Neuron (in vitro differentiated cells): ENCODE results near the gene FAM156B.
"Not testable (repeated sequence)": the region's sequence is repeated elsewhere in the genome, so short reads cannot be mapped to it uniquely, and the experiment has no call there.

Experiments
- H2AFZ ChIP-seq: one replicate; pipeline ENCODE4 v1.6.1; 2013; ENCODE audit warnings: low read depth, mild to moderate bottlenecking, inconsistent platforms, low read length, moderate library complexity
- H3K27me3 ChIP-seq: one replicate; pipeline ENCODE4 v1.6.1; 2013; ENCODE audit warnings: low read length; ENCODE audit not compliant: insufficient read depth
- H3K36me3 ChIP-seq: one replicate; pipeline ENCODE4 v1.6.1; 2013; ENCODE audit warnings: low read length; ENCODE audit not compliant: insufficient read depth
- H3K4me1 ChIP-seq: one replicate; pipeline ENCODE4 v1.6.1; 2013; ENCODE audit warnings: low read length; ENCODE audit not compliant: insufficient read depth
- H3K4me3 ChIP-seq: 2 replicates; pipeline ENCODE4 v1.5.1; 2013; ENCODE audit warnings: mild to moderate bottlenecking, low read length, moderate library complexity
- H3K9me3 ChIP-seq: one replicate; pipeline ENCODE4 v1.6.1; 2013; ENCODE audit warnings: low read length

The FAM156B gene, protein sequence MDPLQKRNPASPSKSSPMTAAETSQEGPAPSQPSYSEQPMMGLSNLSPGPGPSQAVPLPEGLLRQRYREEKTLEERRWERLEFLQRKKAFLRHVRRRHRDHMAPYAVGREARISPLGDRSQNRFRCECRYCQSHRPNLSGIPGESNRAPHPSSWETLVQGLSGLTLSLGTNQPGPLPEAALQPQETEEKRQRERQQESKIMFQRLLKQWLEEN

DNA sequence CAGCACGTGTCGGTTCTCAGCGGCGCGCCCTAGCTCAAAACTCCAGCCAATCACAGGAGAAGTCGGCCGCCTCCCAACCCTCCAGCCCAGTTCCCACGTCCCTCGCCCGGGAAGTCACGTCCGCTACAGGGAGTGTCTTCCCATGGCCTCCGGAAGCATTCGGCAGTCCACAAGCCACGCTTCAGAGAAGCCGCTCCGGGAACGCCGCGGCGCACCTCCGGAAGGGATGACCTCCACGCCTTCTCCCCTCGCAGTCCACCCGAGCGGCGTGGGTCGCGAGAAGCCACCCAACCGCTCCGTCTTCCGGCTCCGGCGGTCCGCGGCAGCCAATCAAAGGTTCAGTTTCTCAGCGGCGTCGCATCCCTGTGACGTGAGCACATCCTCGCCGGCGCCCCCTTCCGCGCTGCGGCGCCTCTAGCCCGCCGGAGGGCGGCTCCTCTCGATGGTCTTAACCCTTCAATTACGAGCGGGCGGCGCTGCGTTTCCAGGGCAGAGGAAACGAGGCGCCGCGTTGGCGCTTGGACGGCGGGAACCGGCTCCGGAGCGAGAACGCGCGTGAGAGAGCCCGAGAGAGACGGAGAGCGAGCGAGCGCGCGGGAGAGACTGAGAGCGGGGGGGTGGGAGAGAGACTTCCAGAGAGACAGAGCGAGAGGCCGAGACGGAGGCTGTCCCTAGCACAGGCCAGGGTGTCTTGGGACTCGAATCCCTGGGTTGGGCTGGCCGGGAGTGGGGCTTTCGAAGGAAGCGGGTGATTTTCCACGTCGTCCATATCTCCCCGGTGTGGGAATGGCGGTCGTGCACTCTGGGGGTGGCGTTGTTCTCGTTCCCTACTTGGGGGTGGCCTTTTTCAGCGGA is at the start of gene FAM156B:
Gene FAM156B (plus strand): TSS at position 476 of the 855 bp plus-strand sequence. CDS start 9,896 bp downstream, outside the sequence.
- not testable (repeated sequence) for H3K36me3 ChIP-seq, H2AFZ ChIP-seq, H3K4me1 ChIP-seq, H3K4me3 ChIP-seq, H3K9me3 ChIP-seq, H3K27me3 ChIP-seq

DNA sequence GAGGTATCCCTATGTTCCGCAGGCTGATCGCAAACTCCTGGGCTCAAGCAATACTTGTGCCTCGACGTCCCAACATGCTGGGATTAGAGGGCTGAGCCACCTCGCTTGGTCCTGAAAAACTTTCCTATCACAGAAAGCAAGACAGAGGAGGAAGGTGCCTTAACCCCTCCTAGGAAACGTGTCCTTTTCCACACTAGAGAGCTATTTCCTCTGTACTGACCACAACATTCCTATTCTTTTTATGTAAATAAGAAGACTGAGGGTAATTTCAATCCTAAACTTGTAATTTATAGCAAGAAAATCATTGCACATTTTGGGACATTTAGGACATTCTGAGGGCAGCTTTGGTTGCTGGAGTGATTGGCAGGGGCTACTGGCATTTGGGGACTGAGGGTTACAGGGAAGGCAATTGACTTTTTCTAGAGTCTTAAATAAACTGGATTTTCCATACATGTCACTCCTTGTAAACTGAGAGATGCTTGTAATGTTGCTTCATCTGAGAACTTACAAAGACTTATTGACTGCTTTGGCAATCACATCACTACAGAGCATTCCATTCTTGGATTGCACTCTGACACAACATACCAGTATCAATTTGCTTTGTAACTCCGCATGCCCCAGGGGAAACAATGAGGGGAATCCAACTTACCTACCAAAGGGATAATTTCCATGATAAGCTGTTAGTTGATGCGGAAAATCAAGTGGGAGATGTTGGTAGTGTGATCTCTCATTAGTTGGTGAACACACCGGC is 44.8 kb upstream of the FAM156B start:
- Histone ChIP-seq H3K9me3 (no peaks in the 10 kb centered on the region), H2AFZ (no peak overlapping the region), H3K4me3 (no peak overlapping the region), H3K27me3 (peaks cover 3% of the 10 kb centered on the region), H3K36me3 (no peaks in the 10 kb centered on the region), H3K4me1 (no peaks in the 10 kb centered on the region)

DNA sequence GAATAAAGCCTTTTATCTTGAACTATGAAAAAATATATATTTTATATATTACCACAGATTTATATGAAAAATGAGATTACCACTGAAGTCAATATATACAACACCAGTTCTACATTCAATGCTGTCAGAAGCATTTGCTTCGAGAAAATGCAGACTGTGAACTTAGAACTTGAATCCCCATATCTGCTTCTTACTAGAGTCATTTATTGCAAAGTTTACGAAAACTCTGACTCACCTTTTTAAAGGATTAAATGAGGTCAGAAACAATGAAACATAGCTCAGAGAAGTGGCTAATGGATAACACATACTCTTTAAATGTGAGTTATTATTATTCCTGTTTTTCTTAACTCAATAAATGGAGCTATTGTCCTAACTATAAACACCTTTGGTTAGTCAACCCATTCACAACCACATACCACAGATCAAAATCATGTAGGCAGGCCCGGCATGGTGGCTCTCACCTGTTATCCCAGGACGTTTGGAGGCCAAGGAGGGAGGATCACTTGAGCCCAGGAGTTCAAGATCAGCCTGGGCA is 40.1 kb upstream of the FAM156B start:
- H3K9me3 ChIP-seq, H2AFZ ChIP-seq, H3K36me3 ChIP-seq, H3K4me1 ChIP-seq, H3K27me3 ChIP-seq, H3K4me3 ChIP-seq: not testable (repeated sequence)

DNA sequence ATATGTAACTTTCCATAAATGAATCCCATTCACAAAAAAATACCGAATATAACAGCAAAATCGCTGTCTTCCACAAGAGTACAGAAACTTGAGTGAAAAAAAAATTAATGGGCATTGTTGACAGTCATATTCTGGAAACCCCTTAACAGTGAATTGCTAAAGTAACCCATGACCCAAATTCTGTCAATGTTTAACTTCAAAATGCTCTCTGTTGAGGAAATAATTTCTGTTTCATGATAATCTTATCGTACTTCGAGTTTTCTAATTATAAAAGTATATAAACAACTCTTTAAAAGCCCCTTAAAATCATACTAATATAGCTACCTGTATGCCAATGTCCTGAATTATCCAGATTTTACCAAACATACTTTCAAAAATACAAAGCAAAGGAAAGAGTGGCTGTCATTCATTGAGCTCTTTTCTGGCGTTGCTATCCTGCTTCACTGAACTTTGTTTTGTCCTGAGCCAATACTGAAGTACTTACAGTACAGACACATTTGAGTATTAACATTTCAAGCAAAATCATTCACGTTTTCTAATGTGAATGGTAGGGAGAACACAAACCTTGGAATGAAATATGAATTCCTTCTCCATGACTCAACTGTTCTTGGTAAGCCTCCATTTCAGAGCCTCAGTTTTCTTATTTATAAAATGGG is 31.7 kb upstream of the FAM156B start:
- Histone ChIP-seq H2AFZ (no peak overlapping the region), H3K4me3 (no peak overlapping the region), H3K36me3 (no peaks in the 10 kb centered on the region), H3K9me3 (no peaks in the 10 kb centered on the region), H3K4me1 (no peaks in the 10 kb centered on the region), H3K27me3 (peaks cover 13% of the 10 kb centered on the region)

DNA sequence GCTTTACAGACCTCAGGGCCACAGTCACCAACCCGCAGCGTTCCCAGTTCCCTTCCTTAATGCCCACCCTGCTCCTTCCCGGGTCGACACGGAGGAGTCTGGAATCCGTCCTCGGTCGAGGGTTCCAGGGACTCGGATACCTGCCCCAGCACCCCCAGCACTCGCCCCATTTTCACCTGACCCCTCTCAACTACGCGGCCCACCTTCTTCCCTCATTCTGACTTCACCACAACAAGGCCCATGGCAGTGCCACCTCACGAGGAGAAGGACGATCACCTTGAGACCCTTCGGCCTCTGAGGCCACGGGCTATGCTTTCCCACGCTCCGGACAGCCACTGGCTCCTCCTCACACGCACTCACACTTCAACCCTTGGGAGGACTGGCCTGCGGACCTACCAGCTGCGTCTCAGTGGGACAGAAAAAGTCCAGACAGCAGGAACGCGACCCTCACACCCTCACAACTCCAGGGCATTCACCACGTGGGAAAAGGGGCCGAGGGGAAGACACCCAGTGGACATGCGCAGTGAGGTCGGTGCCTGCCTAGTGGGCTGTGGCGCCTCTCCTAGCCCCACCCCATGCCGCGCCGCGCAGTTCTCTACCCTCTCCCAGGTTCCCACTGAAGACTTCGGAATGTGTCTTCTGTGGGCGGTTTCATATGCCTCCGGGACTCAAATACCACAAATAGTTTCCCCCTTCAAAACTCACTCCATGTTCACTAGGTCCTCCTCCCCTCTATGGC is 29.4 kb upstream of the FAM156B start, which contains the start of gene XAGE3:
Gene XAGE3 (minus strand): TSS at position 474 of the 739 bp plus-strand sequence. CDS start 950 bp downstream, outside the sequence.
- H3K9me3 ChIP-seq, result no peaks in the 10 kb centered on the region
- no peaks in the 10 kb centered on the region for H3K4me1 ChIP-seq
- no peak within 1 kb of the TSS for H2AFZ ChIP-seq
- H3K27me3 ChIP-seq, result peaks cover 15% of the 10 kb centered on the region
- no peaks in the 10 kb centered on the region for H3K36me3 ChIP-seq
- no peak within 1 kb of the TSS for H3K4me3 ChIP-seq

DNA sequence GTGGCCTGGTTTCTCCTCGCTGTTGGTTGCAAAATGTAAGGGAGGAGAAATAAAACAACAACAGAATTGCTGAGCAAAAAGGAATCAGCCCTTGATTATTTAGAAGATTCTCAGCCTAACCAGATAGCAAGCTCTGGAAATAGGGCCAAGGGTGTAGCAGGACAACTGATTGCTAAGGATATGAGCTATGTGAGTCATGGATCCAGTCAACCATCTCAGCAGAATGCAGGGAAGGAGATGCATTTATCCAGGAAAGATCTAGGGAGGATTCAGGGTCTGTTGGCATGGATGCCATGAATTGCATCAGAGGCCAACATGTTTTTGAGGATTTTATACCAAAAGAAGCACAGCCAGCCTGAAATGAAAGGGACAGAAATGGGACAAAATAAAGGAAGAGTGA is 27.1 kb upstream of the FAM156B start:
- H3K4me1 ChIP-seq, result no peaks in the 10 kb centered on the region
- no peaks in the 10 kb centered on the region for H3K36me3 ChIP-seq
- H3K27me3 ChIP-seq, result peaks cover 14% of the 10 kb centered on the region
- no peaks in the 10 kb centered on the region for H3K9me3 ChIP-seq
- no peak overlapping the region for H3K4me3 ChIP-seq
- no peak overlapping the region for H2AFZ ChIP-seq

DNA sequence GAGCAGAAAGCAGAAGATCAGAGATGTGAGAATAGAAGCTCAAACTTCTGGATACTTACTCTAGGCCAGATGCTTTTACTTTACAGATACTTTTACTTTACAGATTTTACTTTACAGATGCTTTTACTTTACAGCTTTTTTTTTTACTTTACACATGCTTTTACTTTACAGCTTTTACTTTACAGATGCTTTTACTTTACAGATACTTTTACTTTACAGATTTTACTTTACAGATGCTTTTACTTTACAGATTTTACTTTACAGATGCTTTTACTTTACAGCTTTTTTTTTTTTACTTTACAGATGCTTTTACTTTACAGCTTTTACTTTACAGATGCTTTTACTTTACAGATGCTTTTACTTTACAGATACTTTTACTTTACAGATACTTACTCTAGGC is 23.3 kb upstream of the FAM156B start:
- H2AFZ ChIP-seq, H3K4me1 ChIP-seq, H3K36me3 ChIP-seq, H3K4me3 ChIP-seq, H3K9me3 ChIP-seq: not testable (repeated sequence)
- H3K27me3 ChIP-seq, result peaks cover 13% of the 10 kb centered on the region

DNA sequence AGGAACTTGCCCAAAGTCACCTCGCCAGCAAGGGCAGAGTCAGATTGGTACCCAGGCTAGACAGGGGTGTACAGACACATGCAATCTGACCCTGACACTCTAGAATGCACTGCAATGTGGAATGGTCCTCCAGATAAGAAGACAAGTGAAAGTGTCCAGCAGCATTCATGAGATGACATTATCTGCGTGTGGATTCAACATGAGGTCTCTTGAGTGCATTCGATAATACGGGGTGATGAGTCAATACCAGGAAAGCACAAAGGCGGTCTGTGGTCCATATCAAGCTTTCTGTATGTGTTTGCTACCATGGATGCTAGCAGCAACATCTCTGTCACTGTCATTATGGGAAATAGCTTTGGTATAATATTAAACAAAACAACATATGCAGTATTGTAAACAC is 22.5 kb upstream of the FAM156B start:
- H3K9me3 ChIP-seq, result no peaks in the 10 kb centered on the region
- no peak overlapping the region for H3K4me3 ChIP-seq
- H3K27me3 ChIP-seq, result peaks cover 10% of the 10 kb centered on the region
- no peaks in the 10 kb centered on the region for H3K36me3 ChIP-seq
- no peak overlapping the region for H2AFZ ChIP-seq
- no peaks in the 10 kb centered on the region for H3K4me1 ChIP-seq

DNA sequence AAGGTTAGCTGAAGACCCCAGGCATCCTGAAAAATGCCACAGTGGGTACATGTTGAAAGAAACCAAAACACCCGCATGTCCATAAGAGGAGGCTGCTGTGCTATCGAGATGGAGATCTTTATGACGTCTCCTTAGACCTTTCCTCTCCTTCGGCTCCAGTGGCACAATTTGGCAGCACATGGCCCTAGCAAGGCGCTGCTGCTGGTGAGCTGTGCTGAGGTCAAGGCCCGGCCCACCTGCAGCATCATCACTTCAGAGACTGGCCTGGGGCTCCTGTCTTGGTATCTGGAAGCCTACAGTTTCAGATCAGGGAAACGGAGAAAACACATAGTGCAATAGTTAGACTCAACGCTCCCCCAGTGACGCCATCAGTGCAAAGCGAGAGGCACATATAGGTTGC is 21.7 kb upstream of the FAM156B start:
- not testable (repeated sequence) for H3K9me3 ChIP-seq, H3K4me1 ChIP-seq, H3K36me3 ChIP-seq, H3K4me3 ChIP-seq, H2AFZ ChIP-seq
- H3K27me3 ChIP-seq, result peaks cover 10% of the 10 kb centered on the region

DNA sequence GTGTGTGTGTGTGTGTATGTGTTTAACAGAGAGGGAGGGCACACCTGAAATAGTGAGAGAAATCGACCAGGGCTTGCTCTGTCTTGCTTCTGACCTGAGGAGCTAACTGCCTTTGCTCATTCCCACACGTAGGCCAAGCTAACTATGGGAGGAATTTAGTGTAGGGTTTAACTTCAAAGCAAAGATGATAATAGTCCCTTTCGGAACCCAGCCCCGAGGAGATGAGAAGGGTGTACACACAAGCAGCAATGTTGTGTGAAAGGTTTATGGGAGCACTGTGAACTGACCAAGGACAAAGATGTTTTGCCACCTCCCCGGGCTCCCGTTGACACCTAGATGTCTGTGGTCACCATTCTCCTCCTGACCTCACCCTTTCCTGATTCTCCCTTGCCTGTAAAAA is 20.7 kb upstream of the FAM156B start:
- not testable (repeated sequence) for H3K4me1 ChIP-seq, H2AFZ ChIP-seq, H3K36me3 ChIP-seq, H3K4me3 ChIP-seq, H3K9me3 ChIP-seq
- H3K27me3 ChIP-seq, result peaks cover 10% of the 10 kb centered on the region

DNA sequence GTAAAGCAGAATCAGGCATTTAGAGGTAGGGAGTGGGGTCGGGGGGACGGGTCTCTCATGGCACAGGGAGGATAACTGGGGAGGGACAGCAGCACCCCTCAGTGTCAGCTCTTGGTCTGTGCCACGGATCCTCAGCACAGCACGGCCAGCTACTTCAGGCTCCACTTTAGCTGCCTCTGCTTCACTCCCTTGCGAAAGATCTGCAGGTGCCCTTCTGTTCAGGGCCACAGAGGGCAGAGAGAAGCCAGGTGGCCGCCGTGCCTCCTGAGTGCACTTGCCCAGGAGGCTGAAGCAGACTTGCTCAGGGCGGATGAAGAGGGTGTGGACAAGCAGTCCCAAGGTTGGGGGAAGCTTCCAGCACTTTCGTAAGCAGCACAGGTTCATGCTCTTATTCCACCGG is 9.7 kb upstream of the FAM156B start:
- not testable (repeated sequence) for H3K27me3 ChIP-seq, H3K36me3 ChIP-seq, H3K4me1 ChIP-seq, H3K9me3 ChIP-seq, H2AFZ ChIP-seq, H3K4me3 ChIP-seq

DNA sequence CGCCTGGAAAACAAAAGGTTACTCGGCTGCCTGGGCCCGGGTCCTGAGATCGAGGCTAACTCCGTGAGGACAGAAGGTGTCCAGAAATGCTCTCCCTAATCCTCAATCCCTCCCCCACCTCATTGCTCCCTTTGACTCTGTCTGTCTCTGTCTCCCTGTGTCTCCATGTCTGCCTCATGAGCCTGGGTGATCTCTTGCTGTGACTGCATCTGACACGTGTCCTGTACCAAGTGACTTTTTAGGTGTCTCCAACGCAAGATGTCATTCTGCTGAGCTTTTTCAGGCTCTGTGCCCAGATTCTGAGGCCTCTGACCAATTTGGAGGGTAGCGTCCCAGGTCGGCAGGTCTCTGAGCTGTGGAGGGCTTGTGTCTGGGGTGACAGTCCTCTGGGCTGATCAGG is 9.0 kb upstream of the FAM156B start:
- H3K4me1 ChIP-seq, H3K4me3 ChIP-seq, H3K9me3 ChIP-seq, H3K36me3 ChIP-seq, H3K27me3 ChIP-seq, H2AFZ ChIP-seq: not testable (repeated sequence)
